Measurements from ENCODE around the gene RLN3. TPM values are rescaled to one million over a fixed set of nuclear protein-coding genes. Genes with fewer than 3 reads are reported as not detected.

RLN3 gene
- total and polyA plus RNA-seq, 2 experiments from 2014 or later, result not detected

GRCh38 chr19:13992025-13992424, 35.9 kb upstream of the RLN3 start (continued):
- TF ChIP-seq ZNF462 (CRISPR knock-in tag; IDR thresholded peaks at IDR 0.05), result no peak
- TF ChIP-seq ZNF114 (CRISPR knock-in tag; IDR thresholded peaks at IDR 0.05), result no peak
- no peak for TF ChIP-seq STAT1 (IDR thresholded peaks at IDR 0.05; ENCODE audit: unreplicated experiment)

DNA sequence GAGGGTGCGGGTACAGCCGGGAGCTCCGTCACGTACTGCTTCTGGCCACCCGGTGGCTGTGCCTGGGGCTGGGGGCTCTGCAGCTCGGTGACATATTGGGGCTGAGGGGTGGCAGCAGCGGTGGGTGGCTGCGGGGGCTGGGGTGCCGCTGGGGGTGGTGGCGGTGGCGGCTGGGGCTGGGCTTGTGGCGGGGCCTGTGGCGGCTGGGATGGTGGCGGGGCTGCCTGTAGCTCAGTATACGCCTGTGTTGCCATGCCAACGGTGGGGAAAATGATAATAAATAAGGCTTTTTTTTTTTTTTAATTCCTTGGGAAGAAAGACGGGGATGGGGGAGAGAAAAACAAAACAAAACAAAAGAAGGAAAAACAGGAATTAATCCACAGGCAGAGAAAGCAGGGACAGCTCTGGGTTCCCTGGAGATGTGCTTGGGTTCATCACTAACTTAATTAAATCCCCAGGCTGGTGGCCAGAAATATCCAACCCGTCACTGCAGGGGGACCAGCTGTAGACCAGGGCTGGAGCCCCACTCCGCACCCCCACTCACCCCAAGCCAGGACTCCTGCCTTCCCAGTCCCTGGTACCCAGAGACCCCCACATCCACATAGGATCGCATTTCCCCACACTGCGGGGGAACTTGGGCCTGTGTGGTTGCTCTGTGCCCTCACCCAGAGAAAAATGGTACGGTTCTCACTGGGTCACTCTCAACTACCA, 34.2 kb upstream of the RLN3 start:
- ATAC-seq (no peak), DNase-seq (ENCODE audit: low spot score) (no peak)
- H3F3A ChIP-seq (replicated peaks; ENCODE audit: low read depth), result 0 out of 2 replicates have a peak, but pooled peaks cover 2% of the 10 kb centered on the region
- TF ChIP-seq STAT1 (IDR thresholded peaks at IDR 0.05; ENCODE audit: unreplicated experiment), result no peak
- no peak overlapping the region for H2AFZ ChIP-seq
- peaks cover 31% of the 10 kb centered on the region for H3K36me3 Mint-ChIP-seq (ENCODE audit: low read depth)
- H4K20me1 ChIP-seq (replicated peaks; ENCODE audit: insufficient read depth), result no peaks in the 10 kb centered on the region
- no peak overlapping the region for H3K27ac ChIP-seq (ENCODE audit: low read depth)
- no peak overlapping the region for H3K4me3 ChIP-seq
- H3K27me3 ChIP-seq (ENCODE audit: insufficient read depth), result no peaks in the 10 kb centered on the region
- no peak overlapping the region for H3K4me3 Mint-ChIP-seq
- H3K9me3 Mint-ChIP-seq, result peaks cover 9% of the 10 kb centered on the region; the same call in 2 of the 3 replicates
- H3K4me2 ChIP-seq, result no peak overlapping the region
- 0 out of 2 replicates have a peak overlapping the region, but pooled peaks have one; percentile 40 for H3K27ac Mint-ChIP-seq
- no peaks in the 10 kb centered on the region for H3K36me3 ChIP-seq (ENCODE audit: insufficient read depth)
- peaks cover 7% of the 10 kb centered on the region; the same call in 1 of the 2 replicates for H3K4me1 ChIP-seq (ENCODE audit: insufficient read depth)
- H3K27me3 Mint-ChIP-seq (ENCODE audit: insufficient read depth, low read depth, poor library complexity), result peaks cover 11% of the 10 kb centered on the region
- no peaks in the 10 kb centered on the region for H3K9me2 ChIP-seq (ENCODE audit: insufficient read depth)
- H3K79me2 ChIP-seq (replicated peaks; ENCODE audit: insufficient read depth), result peaks cover 3% of the 10 kb centered on the region; the same call in 1 of the 2 replicates
- H3K4me1 Mint-ChIP-seq, result peaks cover 16% of the 10 kb centered on the region
